Cardiac muscle cell (in vitro differentiated cells and primary cell): ENCODE measurements around the gene KRT73. TPM values are rescaled to one million over a fixed set of nuclear protein-coding genes. Genes with fewer than 3 reads are reported as not detected.

Source experiments
- DNase-seq, 2 donors: peaks; one replicate each; pipeline versions ENCODE4 v3.0.0 to v3.0.0-alpha.2; 2010 to 2017; ENCODE audit warnings: low read depth in 1 of 2, low spot score in 1 of 2
- H3K27ac ChIP-seq: fragments of 200-600 bp; sonication (generic); 2 replicates; pipeline ENCODE4 v1.5.1; 2016
- H3K27me3 ChIP-seq: fragments of 200-600 bp; sonication (generic); 2 replicates; pipeline ENCODE4 v1.6.0; 2016; ENCODE audit warnings: control low read depth
- H3K36me3 ChIP-seq: fragments of 200-600 bp; sonication (generic); 2 replicates; pipeline ENCODE4 v1.5.1; 2016; ENCODE audit warnings: control low read depth
- H3K4me1 ChIP-seq: fragments of 200-600 bp; sonication (generic); 2 replicates; pipeline ENCODE4 v1.8.1; 2017; ENCODE audit warnings: low read depth, mild to moderate bottlenecking, mixed run types
- H3K4me3 ChIP-seq: fragments of 200-600 bp; sonication (generic); 2 replicates; pipeline ENCODE4 v1.5.1; 2016; ENCODE audit warnings: mild to moderate bottlenecking
- H3K9me3 ChIP-seq: fragments of 200-600 bp; sonication (generic); 2 replicates; pipeline ENCODE4 v1.5.1; 2017; ENCODE audit warnings: low read depth, mild to moderate bottlenecking, control low read depth
- polyA plus RNA-seq: library from polyadenylated mRNA; unstranded; fragments of >200 nt; fragmentation: Nextera tagmentation; extraction: Ambion mirVana; gene quantifications from 2 replicates; pipeline ENCODE4 v1.2.1, GENCODE V29; 2016
- total RNA-seq: library from RNA; depleted of rRNA; stranded (reverse); fragments of >200 nt; gene quantifications from 2 replicates; pipeline ENCODE4 v1.2.3, GENCODE V29; 2016
- TF ChIP-seq, protein P1 (sequence below): IDR thresholded peaks from 2 replicates; pipeline ENCODE4 v1.5.1; 2012; ENCODE audit warnings: low read depth, mild to moderate bottlenecking, low read length

KRT73 gene
- total and polyA plus RNA-seq, 2 experiments from 2014 or later, result not detected

DNA sequence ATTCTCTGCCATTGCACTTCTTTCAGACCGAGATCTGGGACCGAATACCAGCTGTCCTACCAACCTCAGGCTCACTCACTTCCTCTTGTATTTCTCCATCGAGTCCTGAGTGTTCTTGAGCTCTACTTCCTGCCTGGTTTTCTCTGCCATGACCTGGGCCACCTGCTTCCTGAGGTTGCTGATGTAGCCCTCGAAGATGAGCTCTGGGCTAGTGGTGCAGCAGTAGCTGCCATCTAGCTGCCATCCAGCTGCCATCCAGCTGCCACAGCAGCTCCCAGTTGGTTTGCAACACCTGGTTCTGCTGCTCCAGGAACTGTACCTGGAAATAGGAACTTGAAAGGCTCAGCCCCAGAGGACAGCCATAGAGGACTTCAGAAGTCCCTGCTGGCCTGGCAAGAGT is 15.0 kb upstream of the KRT73 start:
- TF ChIP-seq, protein P1, sequence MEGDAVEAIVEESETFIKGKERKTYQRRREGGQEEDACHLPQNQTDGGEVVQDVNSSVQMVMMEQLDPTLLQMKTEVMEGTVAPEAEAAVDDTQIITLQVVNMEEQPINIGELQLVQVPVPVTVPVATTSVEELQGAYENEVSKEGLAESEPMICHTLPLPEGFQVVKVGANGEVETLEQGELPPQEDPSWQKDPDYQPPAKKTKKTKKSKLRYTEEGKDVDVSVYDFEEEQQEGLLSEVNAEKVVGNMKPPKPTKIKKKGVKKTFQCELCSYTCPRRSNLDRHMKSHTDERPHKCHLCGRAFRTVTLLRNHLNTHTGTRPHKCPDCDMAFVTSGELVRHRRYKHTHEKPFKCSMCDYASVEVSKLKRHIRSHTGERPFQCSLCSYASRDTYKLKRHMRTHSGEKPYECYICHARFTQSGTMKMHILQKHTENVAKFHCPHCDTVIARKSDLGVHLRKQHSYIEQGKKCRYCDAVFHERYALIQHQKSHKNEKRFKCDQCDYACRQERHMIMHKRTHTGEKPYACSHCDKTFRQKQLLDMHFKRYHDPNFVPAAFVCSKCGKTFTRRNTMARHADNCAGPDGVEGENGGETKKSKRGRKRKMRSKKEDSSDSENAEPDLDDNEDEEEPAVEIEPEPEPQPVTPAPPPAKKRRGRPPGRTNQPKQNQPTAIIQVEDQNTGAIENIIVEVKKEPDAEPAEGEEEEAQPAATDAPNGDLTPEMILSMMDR, result no peak
- Histone ChIP-seq H3K4me1 (peaks cover 7% of the 10 kb centered on the region), H3K27ac (no peak overlapping the region), H3K27me3 (peaks cover 8% of the 10 kb centered on the region), H3K36me3 (no peaks in the 10 kb centered on the region), H3K9me3 (no peaks in the 10 kb centered on the region), H3K4me3 (no peak overlapping the region)
- DNase-seq, result no peak

DNA sequence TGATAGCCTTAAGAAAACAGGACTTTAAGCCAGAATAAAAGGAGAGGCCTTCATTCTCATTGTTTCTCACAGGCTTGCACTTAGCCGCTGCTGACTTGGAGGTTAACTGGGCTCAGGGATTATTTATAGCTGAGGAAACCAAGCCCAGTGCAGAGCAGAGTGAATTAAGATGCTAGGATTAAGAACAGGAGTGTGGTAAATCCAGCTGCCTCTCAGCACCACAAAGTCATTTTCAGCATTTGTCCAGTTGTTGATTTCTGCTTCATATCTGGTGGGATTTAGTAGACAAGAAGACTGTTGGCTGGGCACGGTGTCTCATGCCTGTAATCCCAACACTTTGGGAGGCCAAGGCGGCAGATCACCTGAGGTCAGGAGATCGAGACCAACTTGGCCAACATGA is 14.3 kb upstream of the KRT73 start:
- Histone ChIP-seq H3K4me3 (no peak overlapping the region), H3K4me1 (peaks cover 7% of the 10 kb centered on the region), H3K9me3 (no peaks in the 10 kb centered on the region), H3K27me3 (peaks cover 11% of the 10 kb centered on the region), H3K27ac (no peak overlapping the region), H3K36me3 (no peaks in the 10 kb centered on the region)
- TF ChIP-seq, protein P1, result no peak
- DNase-seq, result no peak

GRCh38 chr12:52631676-52632459 is 13.5 kb upstream of the KRT73 start:
- DNase-seq, result no peak
- TF ChIP-seq, protein P1, result no peak

DNA sequence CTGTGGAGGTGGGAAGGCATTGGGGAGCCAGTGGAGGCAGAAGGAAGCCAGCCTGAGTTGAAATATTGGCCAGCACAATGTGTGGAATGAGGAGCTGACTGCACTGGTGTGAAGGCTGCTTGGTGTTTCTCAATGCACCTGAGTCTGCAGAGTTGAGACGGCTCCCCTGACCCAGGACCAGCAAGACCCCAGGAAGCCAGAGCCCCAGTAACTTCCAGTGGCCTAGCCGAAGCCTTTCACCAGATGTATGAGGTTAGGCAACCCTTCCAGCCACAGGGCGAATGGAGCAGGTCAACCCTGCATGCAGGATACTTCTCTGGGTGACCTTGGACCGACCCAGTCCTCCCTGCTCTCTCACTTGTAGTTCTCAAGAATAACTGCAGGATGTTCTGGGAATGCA is 12.9 kb upstream of the KRT73 start:
- DNase-seq, result no peak
- TF ChIP-seq, protein P1, result no peak
- Histone ChIP-seq H3K27me3 (peaks cover 17% of the 10 kb centered on the region), H3K27ac (no peak overlapping the region), H3K9me3 (no peaks in the 10 kb centered on the region), H3K36me3 (no peaks in the 10 kb centered on the region), H3K4me1 (no peaks in the 10 kb centered on the region), H3K4me3 (no peak overlapping the region)

More at GRCh38 chr12:52631676-52632459, 13.5 kb upstream of the KRT73 start:
- Histone ChIP-seq H3K27ac (no peak overlapping the region), H3K4me3 (no peak overlapping the region), H3K9me3 (no peaks in the 10 kb centered on the region), H3K27me3 (peaks cover 11% of the 10 kb centered on the region), H3K36me3 (no peaks in the 10 kb centered on the region), H3K4me1 (peaks cover under 1% of the 10 kb centered on the region)

- Histone ChIP-seq H3K36me3 (no peaks in the 10 kb centered on the region), H3K9me3 (no peaks in the 10 kb centered on the region), H3K4me3 (no peak overlapping the region), H3K4me1 (no peaks in the 10 kb centered on the region), H3K27me3 (peaks cover 17% of the 10 kb centered on the region), H3K27ac (no peak overlapping the region)
- DNase-seq, result no peak
- TF ChIP-seq, protein P1, result no peak
These were observed 12.3 kb upstream of the KRT73 start for GRCh38 chr12:52630599-52631200.
